Dendritic cell treated with granulocyte-macrophage colony-stimulating factor and Interleukin-4, amounts not matched to agents 40 ng/mL and 50 ng/mL, for 4 days (primary cell): ENCODE measurements around the gene CDKL2.
A peak's percentile ranks its signal among the peaks of the same experiment; 100 is the strongest.
"Not testable (repeated sequence)": the region's sequence is repeated elsewhere in the genome, so short reads cannot be mapped to it uniquely, and the experiment has no call there.

ENCODE experiments used
- H3K27ac Mint-ChIP-seq: one replicate; pipeline ENCODE4 v1.8.0; 2022; ENCODE audit warnings: mild to moderate bottlenecking, mixed read lengths
- H3K27me3 Mint-ChIP-seq: one replicate; pipeline ENCODE4 v1.8.0; 2022; ENCODE audit warnings: mild to moderate bottlenecking, mixed read lengths
- H3K36me3 Mint-ChIP-seq: one replicate; pipeline ENCODE4 v1.8.0; 2022; ENCODE audit warnings: low read depth, mixed read lengths
- H3K4me1 Mint-ChIP-seq: one replicate; pipeline ENCODE4 v1.8.0; 2022; ENCODE audit warnings: low read depth, mixed read lengths
- H3K4me3 Mint-ChIP-seq: one replicate; pipeline ENCODE4 v1.8.0; 2022; ENCODE audit warnings: mild to moderate bottlenecking, moderate library complexity, mixed read lengths
- H3K9me3 Mint-ChIP-seq: one replicate; pipeline ENCODE4 v1.8.0; 2022; ENCODE audit warnings: mixed read lengths
- intact Hi-C: fragments of 100-400 bp; cut with micrococcal nuclease; formaldehyde crosslinking; loops from one replicate; pipeline ENCODE4 v1.15.0; 2022

CDKL2 gene

DNA sequence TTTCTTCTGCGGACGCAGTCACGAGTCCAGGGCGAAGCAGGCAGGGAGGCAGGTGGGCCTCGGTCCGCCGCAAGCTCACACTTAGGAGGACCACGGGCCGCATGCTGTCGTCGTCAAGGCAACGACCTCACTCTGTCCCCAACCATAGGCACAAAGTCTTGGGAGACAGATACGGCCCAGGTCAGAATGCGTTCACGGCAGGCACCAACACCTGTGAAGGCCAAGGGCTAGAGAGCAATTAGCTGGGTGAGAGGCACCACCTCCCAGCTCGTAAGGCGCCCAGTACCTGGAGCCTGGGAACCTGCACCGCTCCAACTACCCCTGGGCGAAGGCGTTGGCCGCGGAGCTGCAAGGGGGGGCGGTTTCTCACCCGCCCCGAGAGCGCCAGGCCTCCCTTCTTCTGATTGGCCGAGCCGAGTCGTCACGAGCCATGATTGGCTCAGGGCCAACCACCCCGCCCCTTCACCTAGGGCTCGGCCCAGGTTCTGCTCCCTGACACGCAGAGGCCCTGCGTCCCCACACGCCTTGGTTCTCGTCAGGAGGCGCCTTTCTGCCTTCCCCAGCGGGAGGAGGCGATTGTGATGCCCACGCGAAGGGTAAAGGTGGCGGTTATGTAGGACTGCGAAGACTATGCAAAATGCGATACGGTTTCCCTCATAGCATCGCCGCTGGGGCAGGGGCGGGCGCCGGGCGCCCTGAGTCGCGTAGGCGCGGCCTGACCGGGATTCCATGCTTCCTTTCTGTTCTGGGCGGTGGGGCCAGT lies at the start of gene CDKL2:
TSS of gene CDKL2 (minus strand) at position 355 of the 763 bp plus-strand sequence. CDS start 4,540 bp downstream, outside the sequence.
- H3K27me3 Mint-ChIP-seq = peaks cover 24% of the 10 kb centered on the region
- intact Hi-C loops = no loop called here
- H3K4me1 Mint-ChIP-seq = peaks cover 19% of the 10 kb centered on the region
- no peak within 1 kb of the TSS for H3K27ac Mint-ChIP-seq
- H3K9me3 Mint-ChIP-seq = no peaks in the 10 kb centered on the region
- H3K4me3 Mint-ChIP-seq = peak within 1 kb of the TSS; percentile 77
- no peaks in the 10 kb centered on the region for H3K36me3 Mint-ChIP-seq

DNA sequence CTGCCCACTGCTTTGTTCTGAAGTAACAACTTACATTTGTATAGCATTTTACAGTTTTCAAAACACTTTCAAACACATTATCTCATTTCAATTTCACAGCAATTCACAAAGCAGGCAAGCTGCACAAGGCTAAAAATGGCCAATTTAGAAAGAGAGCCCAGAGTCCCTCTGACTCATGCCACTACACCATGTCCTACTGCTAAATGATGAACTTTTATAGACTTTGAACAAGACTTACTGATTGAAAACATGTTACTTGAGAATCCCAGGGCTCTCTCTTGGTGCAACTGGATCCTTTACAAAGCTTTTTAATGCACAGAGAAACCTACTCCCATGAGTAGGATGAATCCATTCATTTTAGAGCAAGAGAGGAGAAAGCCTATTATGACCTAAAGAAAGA lies 48.6 kb upstream of the CDKL2 start:
- intact Hi-C loops = no loop called here
- Mint-ChIP-seq H3K36me3 (no peaks in the 10 kb centered on the region), H3K4me1 (peaks cover 9% of the 10 kb centered on the region), H3K4me3 (no peak overlapping the region), H3K27me3 (no peaks in the 10 kb centered on the region), H3K27ac (no peak overlapping the region), H3K9me3 (no peaks in the 10 kb centered on the region)

DNA sequence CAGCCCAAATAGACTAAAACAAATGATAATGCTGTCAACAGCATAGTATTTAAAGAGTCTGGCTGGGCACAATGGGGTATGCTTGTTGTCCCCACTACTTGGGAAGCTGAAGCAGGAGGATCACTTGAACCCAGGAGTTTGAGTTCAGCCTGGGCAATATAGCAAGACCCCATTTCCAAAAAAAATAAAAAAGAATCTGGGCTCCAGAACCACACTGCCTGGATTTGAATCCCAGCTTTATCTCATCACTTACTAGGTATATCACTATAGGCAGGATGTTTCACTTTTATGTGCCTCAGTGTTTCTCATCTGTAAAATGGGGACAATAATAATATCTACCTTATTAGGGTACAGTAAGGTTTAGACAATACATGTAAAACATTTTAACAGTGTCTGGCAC lies 48.1 kb upstream of the CDKL2 start:
- Mint-ChIP-seq H3K36me3 (peaks cover under 1% of the 10 kb centered on the region), H3K4me3 (no peak overlapping the region), H3K4me1 (peaks cover 14% of the 10 kb centered on the region), H3K27ac (no peak overlapping the region), H3K9me3 (no peaks in the 10 kb centered on the region), H3K27me3 (no peaks in the 10 kb centered on the region)
- intact Hi-C loops = no loop called here

DNA sequence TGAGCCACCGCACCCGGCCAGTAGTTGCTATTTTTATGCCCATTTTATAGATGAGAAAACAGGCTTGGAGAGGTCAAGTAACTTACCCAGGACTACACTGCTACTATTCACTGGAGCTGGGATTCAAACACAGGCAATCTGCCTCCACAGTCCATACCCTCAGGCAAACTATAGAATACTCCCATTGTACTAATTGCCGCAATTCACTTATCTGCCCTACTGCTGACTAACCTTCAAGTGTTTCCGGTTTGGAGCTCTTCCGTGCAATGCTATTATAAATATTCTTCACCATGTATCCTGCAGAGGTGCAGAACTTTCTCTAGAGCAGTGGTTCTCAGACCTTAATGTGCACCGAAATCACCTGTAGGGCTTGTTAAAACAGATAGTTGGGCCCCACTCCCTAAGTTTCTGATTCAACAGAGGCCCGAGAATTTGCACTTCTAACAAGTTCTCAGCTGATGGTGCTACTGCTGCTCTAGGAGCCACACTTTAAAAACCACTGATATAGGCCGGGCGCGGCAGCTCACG lies 44.7 kb upstream of the CDKL2 start:
- Mint-ChIP-seq H3K9me3 (no peaks in the 10 kb centered on the region), H3K4me3 (no peak overlapping the region), H3K27ac (no peak overlapping the region), H3K27me3 (no peaks in the 10 kb centered on the region), H3K4me1 (peaks cover 24% of the 10 kb centered on the region), H3K36me3 (peaks cover 14% of the 10 kb centered on the region)
- intact Hi-C loops = no loop called here

DNA sequence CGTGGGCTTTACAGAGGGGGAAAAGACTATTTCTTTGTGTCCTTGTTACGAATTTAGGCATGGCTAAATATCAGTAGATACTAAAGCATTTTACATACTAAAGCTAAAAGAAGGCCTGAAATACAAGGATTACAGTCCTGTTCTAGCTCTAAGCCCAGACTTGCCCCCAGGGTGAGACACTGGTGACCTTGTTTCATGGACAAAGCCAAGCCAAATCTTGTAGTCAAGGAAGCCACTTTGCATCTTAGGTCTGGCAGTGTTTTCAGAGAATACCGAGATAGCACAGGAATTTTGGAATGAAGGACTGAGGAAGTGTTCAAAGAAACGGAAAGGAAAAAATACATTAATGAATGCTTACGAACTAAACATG lies 43.6 kb upstream of the CDKL2 start:
- Mint-ChIP-seq H3K4me3 (peak overlapping the region; percentile 97), H3K27me3 (no peaks in the 10 kb centered on the region), H3K27ac (peak overlapping the region; percentile 100), H3K4me1 (peaks cover 33% of the 10 kb centered on the region), H3K36me3 (peaks cover 14% of the 10 kb centered on the region), H3K9me3 (no peaks in the 10 kb centered on the region)
- intact Hi-C loops = loop anchor here (1.0 to 5.0 kb wide), 4 partner anchors 24 to 475 kb away; partner anchors contain the start of genes NUP54, RCHY1, THAP6 and USO1

DNA sequence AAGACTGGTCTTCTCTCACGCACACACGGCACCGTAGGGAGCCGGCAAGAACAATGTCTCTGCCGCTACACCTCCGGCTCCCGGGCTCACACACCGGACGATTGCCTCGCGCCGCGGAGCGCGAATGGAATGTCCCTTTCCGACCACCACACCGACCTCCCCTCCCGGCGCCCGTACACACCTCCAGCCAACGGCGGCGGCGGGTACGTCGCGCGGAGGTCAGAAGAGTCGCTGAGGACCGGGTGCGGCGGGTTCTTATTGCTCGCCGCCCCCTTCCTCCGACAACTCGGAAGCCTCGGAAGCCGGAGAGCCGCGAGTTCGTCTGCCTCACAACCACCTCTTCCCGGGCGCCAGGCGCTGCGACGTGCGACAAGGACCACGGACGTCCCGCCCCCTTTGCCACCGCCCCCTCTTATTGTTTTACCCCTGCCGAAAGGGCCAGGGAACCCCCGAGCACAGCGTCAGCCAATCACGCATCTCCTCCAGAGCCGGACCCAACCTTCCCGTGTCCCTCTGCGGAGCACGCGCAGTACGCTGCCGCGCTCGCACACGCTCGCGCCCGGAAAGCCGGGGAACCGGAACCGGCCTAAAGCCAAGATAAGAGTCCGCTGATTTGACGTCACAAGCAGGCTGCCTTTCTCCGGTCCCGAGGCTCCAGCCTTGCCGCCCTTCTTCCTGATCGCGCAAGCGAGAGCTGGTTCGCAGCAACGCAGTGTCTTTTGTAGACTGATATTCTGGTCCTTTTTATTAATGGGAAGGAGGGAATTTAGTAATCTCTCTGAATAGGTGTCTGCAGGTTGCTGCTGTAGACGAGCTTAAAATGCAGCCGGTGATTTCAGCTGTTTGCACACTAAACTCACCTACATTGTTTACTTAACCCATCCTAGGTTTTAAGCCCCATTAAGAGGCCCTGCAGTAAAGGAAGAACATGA lies 43.0 kb upstream of the CDKL2 start, which contains the start of gene G3BP2:
TSS of gene G3BP2 (minus strand) at position 385 of the 932 bp plus-strand sequence. CDS start 11,386 bp downstream, outside the sequence.
- peak within 1 kb of the TSS; percentile 100 for H3K27ac Mint-ChIP-seq
- no peaks in the 10 kb centered on the region for H3K27me3 Mint-ChIP-seq
- no peaks in the 10 kb centered on the region for H3K9me3 Mint-ChIP-seq
- peaks cover 14% of the 10 kb centered on the region for H3K36me3 Mint-ChIP-seq
- intact Hi-C loops = loop anchor here (1.0 to 5.0 kb wide), 4 partner anchors 25 to 476 kb away; partner anchors contain the start of genes NUP54, RCHY1, THAP6 and USO1
- peaks cover 39% of the 10 kb centered on the region for H3K4me1 Mint-ChIP-seq
- peak within 1 kb of the TSS; percentile 97 for H3K4me3 Mint-ChIP-seq

DNA sequence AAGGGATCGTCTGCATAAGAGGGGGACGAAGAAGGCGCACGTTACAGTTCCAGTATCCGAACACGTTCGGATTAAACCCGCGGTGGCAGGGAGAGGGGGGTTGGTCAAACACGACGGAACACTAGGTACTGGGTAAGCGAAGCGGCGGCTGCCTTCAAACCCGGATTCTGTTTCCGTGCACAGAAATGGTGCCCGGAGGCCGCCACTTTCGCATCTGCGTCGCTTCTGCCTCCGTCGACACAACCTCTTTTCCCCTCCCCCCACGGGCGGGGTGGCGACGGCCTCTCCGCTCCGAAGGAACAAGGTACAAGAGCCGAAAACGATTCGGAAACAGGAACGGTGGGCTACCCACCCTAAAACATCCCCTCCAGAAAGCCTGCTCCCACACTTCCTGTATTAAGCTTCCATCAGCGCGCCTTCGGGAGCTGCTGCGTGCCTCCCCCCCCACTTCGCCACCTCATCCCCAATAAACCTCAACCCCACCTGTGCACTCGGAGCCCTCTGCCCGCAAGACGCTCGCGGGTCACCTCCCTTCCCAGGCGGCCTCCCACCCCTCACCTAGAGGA lies 42.2 kb upstream of the CDKL2 start:
- intact Hi-C loops = loop anchor here (1.0 to 5.0 kb wide), 4 partner anchors 26 to 476 kb away; partner anchors contain the start of genes NUP54, RCHY1, THAP6 and USO1
- Mint-ChIP-seq H3K36me3 (peaks cover 14% of the 10 kb centered on the region), H3K9me3 (no peaks in the 10 kb centered on the region), H3K4me1 (peaks cover 46% of the 10 kb centered on the region), H3K4me3 (peak overlapping the region; percentile 97), H3K27me3 (no peaks in the 10 kb centered on the region), H3K27ac (peak overlapping the region; percentile 100)

DNA sequence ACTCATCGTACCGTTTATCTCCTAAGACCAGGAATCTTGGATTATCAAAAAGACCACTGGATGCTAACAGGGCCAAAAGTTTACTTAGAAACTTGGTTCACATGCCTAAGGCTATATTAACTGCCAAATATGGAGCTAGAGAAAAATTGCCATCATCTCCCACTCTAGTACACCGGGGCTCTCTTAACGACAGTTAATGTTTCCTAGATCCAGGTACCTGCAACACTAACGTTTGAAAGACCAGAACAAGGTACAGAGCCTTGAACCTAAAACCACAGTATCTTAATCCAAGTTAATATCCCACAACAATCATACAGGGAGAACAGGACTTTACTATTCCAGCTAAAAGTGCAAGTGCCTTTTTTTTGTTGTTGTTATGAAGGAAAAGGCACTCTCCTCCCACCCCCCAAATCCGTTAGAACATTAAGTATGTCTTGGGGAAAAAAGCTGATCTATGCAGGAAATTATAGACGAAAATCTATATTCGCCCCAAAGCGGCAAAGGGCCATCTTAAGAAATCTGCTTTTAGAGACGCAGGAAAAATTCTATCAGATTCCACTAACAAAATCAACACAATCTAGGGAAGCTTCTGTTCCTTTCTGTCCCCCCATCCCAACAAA lies 41.6 kb upstream of the CDKL2 start:
- Mint-ChIP-seq H3K27me3 (no peaks in the 10 kb centered on the region), H3K9me3 (no peaks in the 10 kb centered on the region), H3K4me1 (peaks cover 53% of the 10 kb centered on the region), H3K4me3 (peak overlapping the region; percentile 97), H3K27ac (peak overlapping the region; percentile 100), H3K36me3 (peaks cover 14% of the 10 kb centered on the region)
- intact Hi-C loops = loop anchor here (2.0 to 5.0 kb wide), 2 partner anchors 160 to 477 kb away; partner anchors contain the start of genes NUP54, RCHY1 and THAP6

DNA sequence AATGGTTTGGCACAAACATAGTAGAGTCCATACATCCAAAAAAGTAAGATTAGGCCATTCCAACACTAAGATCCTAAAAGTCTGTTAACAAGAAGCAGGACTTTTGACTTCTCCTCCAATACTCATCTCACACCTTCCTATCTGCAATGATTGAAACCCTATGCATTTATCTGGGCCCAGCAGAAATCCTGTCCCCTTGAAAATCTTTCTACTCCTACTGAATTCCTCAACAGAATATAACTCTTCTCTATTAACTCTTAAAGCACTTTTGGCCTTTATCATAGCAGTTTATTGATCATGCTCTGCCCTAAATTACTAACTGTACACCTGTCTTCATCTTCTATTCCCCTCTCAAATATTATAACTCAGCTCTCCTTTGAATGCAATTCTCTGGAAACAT lies 38.3 kb upstream of the CDKL2 start:
- Mint-ChIP-seq H3K36me3 (peaks cover 14% of the 10 kb centered on the region), H3K4me3 (no peak overlapping the region), H3K27ac (no peak overlapping the region), H3K4me1 (peaks cover 58% of the 10 kb centered on the region), H3K27me3 (no peaks in the 10 kb centered on the region), H3K9me3 (no peaks in the 10 kb centered on the region)
- intact Hi-C loops = no loop called here

DNA sequence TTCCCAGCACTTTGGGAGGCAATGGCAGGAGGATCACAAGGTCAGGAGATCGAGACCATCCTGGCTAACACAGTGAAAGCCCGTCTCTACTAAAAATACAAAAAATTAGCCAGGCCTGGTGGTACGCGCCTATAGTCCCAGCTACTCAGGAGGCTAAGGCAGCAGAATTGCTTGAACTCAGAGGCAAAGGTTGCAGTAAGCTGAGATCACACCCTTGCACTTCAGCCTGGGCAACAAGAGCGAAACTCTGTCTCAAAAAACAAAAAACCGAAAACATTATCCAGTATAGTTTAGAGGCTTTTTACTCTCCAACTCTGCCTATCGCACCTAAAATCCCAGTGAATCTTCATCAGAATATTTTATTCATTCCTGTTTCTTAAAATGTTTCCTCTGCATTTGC lies 37.3 kb upstream of the CDKL2 start:
- peaks cover 57% of the 10 kb centered on the region for H3K4me1 Mint-ChIP-seq
- H3K36me3 Mint-ChIP-seq, H3K27me3 Mint-ChIP-seq, intact Hi-C loops, H3K27ac Mint-ChIP-seq, H3K4me3 Mint-ChIP-seq, H3K9me3 Mint-ChIP-seq: not testable (repeated sequence)

DNA sequence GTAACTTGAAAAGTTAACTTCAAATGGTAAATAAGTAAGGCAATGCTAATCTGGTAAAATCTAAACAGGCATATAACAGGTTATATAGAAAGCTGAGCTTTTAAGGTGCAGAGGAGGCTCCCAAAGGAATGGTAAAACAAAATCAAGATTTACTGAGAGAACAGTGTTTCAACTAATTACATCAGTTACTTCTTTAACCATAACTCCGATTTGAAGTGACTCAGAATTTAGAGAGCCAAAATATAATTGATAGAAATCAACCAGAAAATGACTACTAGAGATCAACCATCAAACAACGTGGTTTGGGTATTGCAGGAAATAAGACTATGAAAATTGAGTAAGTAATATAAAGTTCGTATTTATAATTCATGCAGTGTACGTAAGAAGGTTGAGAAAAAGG lies 36.0 kb upstream of the CDKL2 start:
- intact Hi-C loops = no loop called here
- Mint-ChIP-seq H3K27me3 (no peaks in the 10 kb centered on the region), H3K27ac (no peak overlapping the region), H3K36me3 (peaks cover 15% of the 10 kb centered on the region), H3K4me1 (peaks cover 50% of the 10 kb centered on the region), H3K4me3 (no peak overlapping the region), H3K9me3 (no peaks in the 10 kb centered on the region)

DNA sequence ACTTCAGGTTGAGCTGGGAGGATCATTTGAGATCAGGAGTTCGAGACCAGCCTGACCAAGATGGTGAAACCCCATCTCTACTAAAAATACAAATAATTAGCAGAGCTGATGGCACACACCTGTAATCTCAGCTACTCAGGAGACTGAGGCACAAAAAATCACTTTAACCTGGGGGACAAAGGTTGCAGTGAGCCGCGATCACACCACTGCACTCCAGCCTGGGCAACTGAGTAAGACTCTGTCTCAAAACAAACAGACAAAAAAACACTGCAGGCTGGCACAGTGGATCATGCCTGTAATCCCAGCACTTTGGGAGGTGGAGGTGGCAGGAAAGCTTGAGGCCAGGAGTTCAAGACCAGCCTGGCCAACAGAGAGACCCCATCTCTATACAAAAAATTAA lies 34.3 kb upstream of the CDKL2 start:
- Mint-ChIP-seq H3K4me1 (peaks cover 39% of the 10 kb centered on the region), H3K27ac (peak overlapping the region; percentile 44), H3K36me3 (peaks cover 25% of the 10 kb centered on the region)
- H3K4me3 Mint-ChIP-seq, H3K27me3 Mint-ChIP-seq, intact Hi-C loops, H3K9me3 Mint-ChIP-seq: not testable (repeated sequence)

DNA sequence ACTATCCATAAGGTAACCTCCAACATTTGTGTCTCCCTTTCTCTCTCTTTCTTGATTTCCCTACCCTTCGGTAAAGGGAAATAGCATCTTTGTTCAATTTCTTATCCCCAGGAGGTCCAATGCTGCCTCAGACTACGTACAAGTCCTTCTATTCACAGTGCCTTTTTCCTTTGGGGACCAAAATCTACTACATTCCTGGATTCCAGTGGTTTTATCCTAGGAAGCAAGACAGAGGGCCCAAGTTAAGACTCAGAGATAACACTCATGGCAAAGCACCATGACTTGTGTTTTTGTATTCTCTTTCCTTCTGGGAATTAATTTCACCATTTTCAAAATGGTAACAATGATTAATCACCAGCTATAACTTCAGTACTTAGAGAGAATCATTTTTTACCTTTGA lies 32.3 kb upstream of the CDKL2 start:
- Mint-ChIP-seq H3K9me3 (no peaks in the 10 kb centered on the region), H3K4me3 (no peak overlapping the region), H3K36me3 (peaks cover 40% of the 10 kb centered on the region), H3K27me3 (no peaks in the 10 kb centered on the region), H3K27ac (no peak overlapping the region), H3K4me1 (peaks cover 20% of the 10 kb centered on the region)
- intact Hi-C loops = no loop called here
